Psoas muscle (tissue), 8 donors: Measurements from ENCODE around the gene OTOG. TPM values are rescaled to one million over a fixed set of nuclear protein-coding genes. Genes with fewer than 3 reads are reported as not detected.

Experiments
- ATAC-seq, 4 donors: fragments of 200-7000 bp; cut with Tn5 transposase; one replicate each; pipeline ENCODE4 v1.9.1; 2020; ENCODE audit warnings: moderate library complexity in 3 of 4, mild to moderate bottlenecking in 2 of 4
- DNase-seq, 2 donors: peaks; one replicate each; pipeline ENCODE4 v3.0.0-alpha.2; 2020
- H3K27ac ChIP-seq: fragments of 200-600 bp; one replicate; pipeline ENCODE4 v1.8.0; 2022
- H3K27me3 ChIP-seq, 3 donors: fragments of 200-600 bp in 1 of 3; one replicate each; pipeline versions ENCODE4 v1.6.1 to v1.8.0; 2013 to 2022; ENCODE audit warnings: low read length in 2 of 3, mild to moderate bottlenecking in 2 of 3, moderate library complexity in 1 of 3; ENCODE audit not compliant: insufficient read depth in 3 of 3
- H3K36me3 ChIP-seq, 2 donors: fragments of 200-600 bp in 1 of 2; one replicate each; pipeline versions ENCODE4 v1.6.1 to v1.8.0; 2013 to 2022; ENCODE audit warnings: low read depth in 1 of 2, mild to moderate bottlenecking in 1 of 2, moderate library complexity in 1 of 2; ENCODE audit not compliant: insufficient read depth in 1 of 2
- H3K4me1 ChIP-seq: fragments of 200-600 bp; one replicate; pipeline ENCODE4 v1.8.0; 2022
- H3K4me3 ChIP-seq: fragments of 200-600 bp; one replicate; pipeline ENCODE4 v1.8.0; 2022; ENCODE audit warnings: mild to moderate bottlenecking
- H3K9me3 ChIP-seq: fragments of 200-600 bp; one replicate; pipeline ENCODE4 v1.8.0; 2022
- CTCF ChIP-seq: fragments of 200-600 bp; IDR thresholded peaks from one replicate; pipeline ENCODE4 v1.8.0; 2022; ENCODE audit warnings: antibody characterized with exemption
- WGBS, 3 donors: extraction: QIAGEN DNeasy Blood & Tissue Kit; methylation state at CpG; one replicate each; pipeline versions ENCODE4 v1.1.6 to v1.1.7; 2013; 5-methylcytosine and 5-hydroxymethylcytosine counted together
- intact Hi-C, 2 donors: fragments of 100-400 bp; cut with DNase I; formaldehyde crosslinking; loops; one replicate each; pipeline versions ENCODE4 v1.11.0 to v1.14.2; 2022
- polyA plus RNA-seq, 3 donors: library from polyadenylated mRNA; stranded (reverse); fragments of 200-250 nt; gene quantifications; one replicate each; pipeline ENCODE4 v1.2.3, GENCODE V29; 2013
- total RNA-seq, 4 donors: library from RNA; stranded (reverse); fragmentation: NEBNext Ultra II Directional in 2 of 4; extraction: Animal tissue kit (Norgen Biotek cat#: 25700) in 2 of 4; gene quantifications; one replicate each; pipeline versions ENCODE4 v1.2.1 to v1.2.4, GENCODE V29; 2021 to 2023
- donor health status: healthy with polysubstance abuse.
- donor health status: DM: no; HTN: no; CAD: no; lungs with moderate emphysema.
- donor health status: Bipolar disorder and iron deficiency.
- donor health status: healthy.
- donor health status: DM: yes; HTN: yes; CAD: no.
- donor health status: DM: no; HTN: no; CAD: no.
- donor health status: DM: no; HTN: no; CAD: no.
- donor health status: DM: yes; HTN: yes; CAD: no.

Gene OTOG
- total and polyA plus RNA-seq, 7 donors, result not detected

- Histone ChIP-seq H3K4me1 (no peaks in the 10 kb centered on the region), H3K27ac (no peak overlapping the region), H3K36me3 (no peaks in the 10 kb centered on the region), H3K27me3 (no peaks in the 10 kb centered on the region), H3K9me3 (no peaks in the 10 kb centered on the region), H3K4me3 (no peak overlapping the region)
- WGBS, 3 donors, result 73 to 84% (median 76%) methylated on average over 16 to 17 of the region's 17 CpGs
- no peak for TF ChIP-seq CTCF
- intact Hi-C loops, result no loop called here
- peak in 1 of 4 donors; percentile 4 for ATAC-seq
- peak in 1 of 2 donors; percentile 39 for DNase-seq
Observed at GRCh38 chr11:17605651-17606122, 58.6 kb downstream of the OTOG start.

GRCh38 chr11:17606233-17607082 is 59.4 kb downstream of the OTOG start:
- intact Hi-C loops, result no loop called here

DNA sequence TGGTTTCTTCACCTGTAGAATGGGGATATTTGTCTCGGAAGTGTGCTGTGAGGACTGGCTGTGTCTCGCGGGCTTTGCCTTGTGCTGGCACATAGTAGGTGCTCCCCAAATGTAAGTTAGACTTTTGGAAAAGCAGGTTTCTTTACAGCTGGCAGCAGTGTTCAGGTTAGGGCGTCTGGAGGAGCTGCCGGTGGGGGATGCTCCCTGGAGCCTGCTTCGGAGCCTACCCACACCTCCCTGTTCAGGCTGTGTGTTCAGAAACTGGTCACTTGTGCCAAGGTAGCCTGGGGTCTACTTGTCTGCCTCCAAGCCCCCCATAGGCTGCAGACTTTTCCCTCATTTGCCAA is 60.0 kb downstream of the OTOG start:
- intact Hi-C loops, result no loop called here
- no peak for DNase-seq
- Histone ChIP-seq H3K27ac (no peak overlapping the region), H3K9me3 (no peaks in the 10 kb centered on the region), H3K4me1 (no peaks in the 10 kb centered on the region), H3K36me3 (no peaks in the 10 kb centered on the region), H3K4me3 (no peak overlapping the region), H3K27me3 (no peaks in the 10 kb centered on the region)
- no peak for ATAC-seq
- TF ChIP-seq CTCF, result no peak
- WGBS, 3 donors, result 88 to 94% (median 91%) methylated on average over 6 of the region's 6 CpGs

More at GRCh38 chr11:17606233-17607082, 59.4 kb downstream of the OTOG start:
- H3K9me3 ChIP-seq, result no peaks in the 10 kb centered on the region
- no peak overlapping the region for H3K4me3 ChIP-seq
- H3K36me3 ChIP-seq, result no peaks in the 10 kb centered on the region
- WGBS, 3 donors, result 61 to 70% (median 61%) methylated on average over 10 of the region's 10 CpGs
- ATAC-seq (peak; percentile 19 to 70 (median 52)), DNase-seq (peak in 1 of 2 donors; percentile 39)
- TF ChIP-seq CTCF, result no peak
- H3K4me1 ChIP-seq, result no peaks in the 10 kb centered on the region
- no peak overlapping the region for H3K27ac ChIP-seq
- no peaks in the 10 kb centered on the region for H3K27me3 ChIP-seq

DNA sequence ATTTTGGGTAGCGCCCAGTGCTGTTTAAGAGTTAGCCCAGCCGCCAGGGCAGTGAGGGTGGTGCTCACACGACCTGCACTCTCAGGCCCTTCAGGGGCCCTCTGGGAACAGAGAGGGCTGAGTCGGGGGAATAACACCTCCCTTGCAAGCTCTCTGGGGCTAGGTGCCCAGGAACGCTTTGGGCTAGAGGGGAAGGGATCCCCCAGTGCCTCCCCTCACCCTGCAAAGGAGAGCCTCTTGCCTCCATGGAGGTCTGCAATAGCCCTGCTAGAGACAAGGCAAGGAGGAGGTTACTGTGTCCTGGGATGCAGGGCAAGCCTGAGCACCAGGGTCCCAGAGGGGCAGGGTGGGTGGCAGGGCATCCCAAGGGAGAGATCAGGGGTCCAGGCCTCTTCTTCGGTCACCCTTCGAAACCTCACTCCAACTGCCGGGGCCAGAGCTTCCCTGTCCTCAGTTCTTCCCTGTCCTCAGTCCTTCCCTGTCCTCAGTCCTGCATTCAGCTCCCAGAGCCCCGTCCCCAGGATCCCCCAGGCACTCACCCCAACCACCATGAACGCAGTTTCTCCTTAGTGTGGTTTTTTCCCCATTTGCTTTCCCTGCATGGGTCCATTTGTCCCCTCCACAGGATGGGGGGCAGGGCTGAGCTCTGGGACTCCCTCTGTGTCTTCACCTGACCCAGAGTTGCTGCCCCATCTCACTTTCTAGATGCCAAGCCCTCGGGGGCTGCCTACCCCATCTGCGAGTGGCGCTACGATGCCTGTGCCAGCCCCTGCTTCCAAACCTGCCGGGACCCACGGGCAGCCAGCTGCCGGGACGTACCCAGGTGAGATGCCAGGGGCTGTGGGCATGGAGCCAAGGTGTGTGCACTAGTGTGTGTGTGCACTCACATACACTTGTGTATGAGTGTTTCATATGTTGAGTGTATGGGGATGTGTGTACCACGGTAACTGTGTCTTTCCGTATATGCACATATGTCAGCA is 60.8 kb downstream of the OTOG start:
- H3K27ac ChIP-seq, result no peak overlapping the region
- no peak overlapping the region for H3K4me3 ChIP-seq
- WGBS, 3 donors, result 78 to 80% (median 80%) methylated on average over 20 of the region's 20 CpGs
- H3K9me3 ChIP-seq, result no peaks in the 10 kb centered on the region
- intact Hi-C loops, result no loop called here
- no peak for ATAC-seq
- no peaks in the 10 kb centered on the region for H3K4me1 ChIP-seq
- H3K36me3 ChIP-seq, result no peaks in the 10 kb centered on the region
- TF ChIP-seq CTCF, result no peak
- H3K27me3 ChIP-seq, result no peaks in the 10 kb centered on the region
- DNase-seq, result peak in 1 of 2 donors; percentile 48
